Measurements from ENCODE around the gene SFXN1.

The SFXN1 gene

DNA sequence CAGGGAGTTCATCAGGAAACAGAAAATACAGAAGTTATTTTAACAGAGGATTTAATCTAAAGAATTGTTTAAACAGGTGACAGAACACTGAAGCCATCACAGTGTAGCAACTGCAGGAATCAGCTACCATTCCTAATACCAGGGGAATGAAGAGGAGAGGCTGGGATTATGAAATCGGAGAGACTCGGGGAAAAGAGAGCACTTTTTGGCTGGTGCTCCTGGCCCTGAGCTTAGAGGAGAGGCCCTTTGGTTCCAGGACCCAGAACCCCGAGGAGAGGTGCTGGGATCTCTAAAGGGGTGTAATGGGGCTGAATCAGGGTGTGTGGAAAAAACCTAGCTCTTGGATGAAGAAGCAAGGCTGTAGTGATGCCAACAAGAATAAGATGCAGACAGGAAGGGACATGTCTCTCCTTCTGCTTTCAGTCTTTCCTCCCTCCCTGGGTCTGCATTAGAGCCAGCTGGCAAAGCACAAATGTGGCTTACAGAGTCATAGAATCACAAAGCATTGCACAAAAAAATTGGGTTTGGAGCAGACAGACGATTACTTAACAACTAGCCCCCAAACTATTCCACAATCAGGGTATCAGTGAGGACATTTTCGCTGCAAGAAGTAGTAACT, 11.6 kb upstream of the SFXN1 start:
- DNase-seq = no peak

GRCh38 chr5:175467983-175468690, 10.2 kb upstream of the SFXN1 start:
- DNase-seq = no peak

DNA sequence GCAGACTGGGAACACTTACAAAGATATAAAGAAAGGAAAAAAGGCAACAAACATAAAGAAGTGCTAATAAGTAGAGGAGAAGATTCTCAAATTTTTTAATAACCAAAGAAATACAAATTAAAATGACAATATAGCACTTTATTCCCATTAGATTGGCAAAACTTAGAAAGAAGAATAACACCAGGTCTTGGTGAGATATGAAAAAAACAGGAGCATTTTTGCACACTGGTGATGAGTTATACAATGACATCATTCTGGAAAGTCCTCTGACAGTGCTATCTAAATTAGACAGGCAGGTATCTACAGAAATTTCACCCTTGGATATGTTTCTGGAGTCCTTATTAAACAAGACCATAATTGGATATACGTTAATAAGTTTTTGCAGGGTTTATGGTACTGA, 9.5 kb upstream of the SFXN1 start:
- no peak for DNase-seq

DNA sequence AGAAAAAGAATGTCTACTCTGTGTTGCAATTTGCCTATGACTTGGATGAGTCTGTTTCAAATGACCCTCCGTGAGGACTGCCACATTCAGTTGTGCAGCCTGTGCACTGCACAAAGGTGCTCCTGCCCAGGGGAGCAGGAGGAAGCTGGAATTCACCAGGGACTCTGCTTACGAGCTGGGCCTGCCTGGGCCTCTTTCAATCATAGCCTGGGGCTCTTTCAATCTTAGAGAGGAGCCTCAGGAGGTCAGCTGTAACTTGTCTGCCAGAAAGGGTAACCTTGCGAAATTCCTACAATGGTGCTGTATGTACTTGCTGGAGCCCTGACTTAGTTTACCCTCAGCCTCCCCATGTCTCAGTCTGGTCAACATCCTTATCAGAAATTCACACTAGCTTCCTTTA, 8.4 kb upstream of the SFXN1 start:
- no peak for DNase-seq

GRCh38 chr5:175470781-175471180, 7.6 kb upstream of the SFXN1 start:
- DNase-seq = no peak

GRCh38 chr5:175471196-175471595, 7.2 kb upstream of the SFXN1 start:
- no peak for DNase-seq

GRCh38 chr5:175471628-175472027, 6.7 kb upstream of the SFXN1 start:
- no peak for DNase-seq

GRCh38 chr5:175472378-175472777, 6.0 kb upstream of the SFXN1 start:
- DNase-seq = no peak

DNA sequence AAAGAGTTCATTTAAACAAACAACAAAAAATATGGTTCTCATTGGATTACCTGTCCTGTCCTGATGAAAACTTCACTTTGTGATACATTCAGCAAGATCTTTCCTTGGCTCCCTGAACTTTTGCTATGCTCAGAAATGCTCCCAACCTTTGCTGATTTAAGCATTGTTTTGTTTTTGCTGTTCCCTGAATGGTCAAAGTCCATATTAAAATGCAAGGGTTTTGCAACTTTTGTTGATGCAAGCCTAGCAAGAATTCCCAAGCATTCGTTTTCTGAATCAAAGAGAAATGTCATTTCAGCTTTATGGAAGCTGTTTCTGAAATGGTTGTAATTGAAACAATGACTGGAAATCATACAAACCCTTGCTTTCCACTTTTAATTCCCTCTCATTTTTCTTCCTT, 3.1 kb upstream of the SFXN1 start:
- no peak for DNase-seq

GRCh38 chr5:175477440-175477839, 920 bp upstream of the SFXN1 start:
- no peak for DNase-seq

- DNase-seq = no peak
Measured at GRCh38 chr5:175478008-175478383, 364 bp upstream of the SFXN1 start.

GRCh38 chr5:175479125-175479881, 943 bp downstream of the SFXN1 start:
- DNase-seq = no peak

DNA sequence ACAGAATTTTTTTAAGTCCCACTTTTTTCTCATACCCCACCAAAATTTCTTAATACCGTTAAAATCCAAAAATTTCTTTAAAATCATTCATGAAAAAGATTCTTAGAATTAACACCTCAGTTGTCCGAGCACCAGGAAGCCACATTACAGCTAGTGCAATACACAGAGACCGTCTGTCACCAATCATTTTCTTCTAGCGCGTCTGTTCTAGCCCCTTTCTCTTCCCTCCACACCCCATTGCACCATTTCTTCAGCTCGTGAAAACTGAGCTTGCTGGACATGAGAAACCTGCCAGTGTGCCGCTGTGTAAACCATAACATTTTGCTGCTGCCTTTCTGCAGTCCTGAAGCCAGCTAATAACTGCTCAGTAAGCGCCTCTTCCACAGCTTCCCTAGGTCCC, 5.0 kb downstream of the SFXN1 start:
- DNase-seq = no peak

DNA sequence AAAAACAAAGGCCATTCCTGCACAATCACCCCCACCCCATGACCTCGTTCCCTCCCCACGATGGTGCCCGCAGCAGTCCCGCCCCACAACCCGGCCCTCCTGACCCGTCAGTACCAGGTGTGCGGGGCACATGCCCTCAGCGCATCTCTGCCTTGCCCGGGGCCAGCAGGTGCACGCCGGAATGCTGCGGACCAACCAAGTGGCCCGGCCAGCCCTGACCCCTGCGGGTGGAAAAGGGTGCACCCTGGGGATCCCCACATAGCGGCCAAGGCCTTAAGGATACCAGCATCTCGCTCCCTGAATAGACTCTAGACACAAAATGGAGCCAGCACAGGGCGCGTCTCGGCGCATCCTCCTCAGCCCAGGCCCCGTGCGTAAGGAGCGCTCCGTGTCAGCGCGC, 6.0 kb downstream of the SFXN1 start:
- DNase-seq = no peak

DNA sequence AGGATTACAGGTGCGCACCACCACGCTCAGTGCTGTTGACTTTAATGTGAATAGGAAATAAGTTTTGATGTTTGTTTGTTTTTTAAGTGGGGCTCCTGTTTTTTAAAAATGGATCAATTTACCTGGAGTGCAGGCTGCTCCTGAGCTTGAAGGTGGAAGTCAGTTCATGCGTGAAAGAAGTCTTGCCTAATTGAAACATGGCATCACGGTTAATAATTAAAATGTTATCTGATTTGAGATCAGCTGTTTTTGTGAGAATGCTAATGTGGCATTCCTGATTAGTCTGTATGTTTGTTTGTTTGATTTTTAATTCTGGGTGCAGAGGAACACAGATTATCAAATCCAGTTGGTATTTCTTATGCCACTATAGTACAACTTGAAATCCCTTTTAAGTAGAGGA, 6.5 kb downstream of the SFXN1 start:
- DNase-seq = no peak

GRCh38 chr5:175485631-175486030, 7.3 kb downstream of the SFXN1 start:
- no peak for DNase-seq

DNA sequence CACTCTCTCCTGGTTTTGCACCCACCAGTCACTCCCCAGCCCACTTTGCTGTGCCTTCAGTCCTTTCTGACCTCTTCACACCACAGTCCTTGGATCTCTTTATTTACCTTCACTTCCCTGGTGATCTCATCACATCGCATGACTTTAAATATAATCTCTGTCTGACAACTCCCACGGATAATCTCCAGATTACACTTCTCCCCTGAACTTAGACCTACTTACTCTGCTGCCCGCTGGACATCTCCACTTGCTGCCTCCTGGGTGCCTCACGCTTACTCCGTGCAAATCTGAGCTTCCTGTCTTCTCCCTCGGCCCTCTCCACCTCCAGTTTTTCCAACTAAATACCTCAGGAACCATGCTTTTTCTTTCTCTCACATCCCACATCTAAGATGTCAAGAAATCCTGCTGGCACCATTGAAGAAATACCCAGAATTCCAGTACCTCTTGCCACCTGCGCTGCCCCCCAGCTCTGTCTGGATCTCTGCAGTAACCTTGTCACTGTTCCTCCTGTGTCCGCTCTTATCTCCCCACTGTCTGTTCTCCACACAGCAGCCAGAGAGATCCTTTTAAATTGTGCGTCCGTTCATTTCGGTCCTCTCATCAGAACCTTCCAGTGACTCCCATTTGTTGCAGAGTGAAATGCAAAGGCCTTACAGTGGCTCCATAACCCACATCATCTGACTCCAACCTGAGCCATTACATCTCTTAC, 9.3 kb downstream of the SFXN1 start:
- DNase-seq = no peak

DNA sequence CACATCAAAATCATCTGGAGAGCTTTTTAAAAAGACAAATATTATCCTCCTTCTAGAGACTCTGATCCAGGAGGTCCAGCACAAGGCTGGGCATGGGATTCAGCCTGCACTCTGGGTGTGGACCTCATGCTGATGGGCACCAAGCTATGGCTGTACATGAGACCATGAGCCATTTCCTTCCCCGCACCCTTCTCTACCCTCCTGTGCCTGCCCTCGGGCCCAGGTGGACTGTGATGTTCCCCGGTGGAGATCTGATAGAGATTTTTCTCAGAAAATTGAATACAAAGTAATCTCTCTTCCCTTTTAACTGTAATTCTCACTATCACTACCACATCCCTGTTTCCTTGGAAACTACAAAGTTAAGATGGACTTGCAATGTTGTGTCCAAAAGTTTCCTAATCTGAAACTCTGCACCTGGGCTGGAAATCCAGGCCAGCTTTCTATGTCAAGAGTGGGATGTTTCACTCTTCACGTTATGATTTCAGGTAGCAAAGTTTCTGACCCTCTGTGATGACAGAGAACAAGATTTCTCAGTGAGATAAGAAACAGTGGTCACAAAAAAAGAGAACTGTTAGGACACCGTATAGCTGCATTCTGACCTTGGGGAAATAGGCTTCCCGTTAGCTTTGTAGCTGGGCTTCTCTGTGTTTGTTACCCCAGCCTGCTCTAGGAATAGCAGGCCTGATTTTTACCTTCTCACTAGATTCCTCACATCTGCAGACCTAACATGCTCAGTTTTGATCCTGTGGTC, 11.5 kb downstream of the SFXN1 start:
- DNase-seq = no peak

DNA sequence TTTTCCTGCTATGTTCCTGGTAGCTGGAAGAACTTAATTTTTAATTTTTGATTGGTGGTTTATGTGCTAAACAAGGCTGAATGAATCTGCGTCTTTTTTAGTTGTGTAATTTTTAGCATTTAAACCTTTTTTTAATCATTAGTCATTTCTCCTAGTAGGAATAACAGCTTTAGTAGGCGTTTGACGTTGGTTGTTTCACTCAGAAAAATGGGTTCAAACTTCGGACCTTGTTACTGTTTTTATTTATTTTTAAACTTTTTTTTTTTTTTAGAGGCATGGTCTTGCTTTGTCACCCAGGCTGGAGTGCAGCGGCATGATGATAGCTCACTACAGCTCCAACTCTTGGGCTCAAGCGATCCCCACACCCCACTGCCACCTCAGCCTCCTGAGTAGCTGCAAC, 12.9 kb downstream of the SFXN1 start:
- no peak for DNase-seq

DNA sequence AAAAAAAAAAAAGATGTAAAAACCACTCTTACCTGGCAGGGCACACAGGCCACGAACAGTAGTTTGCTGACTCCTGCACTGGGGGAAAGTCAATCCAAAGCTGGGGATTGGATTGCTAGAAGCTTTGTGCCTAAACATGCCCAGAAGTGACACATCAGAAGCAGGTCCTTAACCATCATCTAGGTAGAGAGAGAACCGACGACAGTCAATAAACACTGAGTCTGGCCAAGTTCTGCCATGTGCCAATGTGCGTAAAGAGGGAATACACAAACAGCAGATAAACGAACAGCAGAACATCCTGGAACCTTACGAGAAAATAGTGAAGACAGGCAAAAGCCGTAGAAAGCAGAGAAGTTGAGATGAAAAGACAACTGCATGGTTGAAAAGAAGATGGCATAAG, 14.9 kb downstream of the SFXN1 start:
- no peak for DNase-seq

DNA sequence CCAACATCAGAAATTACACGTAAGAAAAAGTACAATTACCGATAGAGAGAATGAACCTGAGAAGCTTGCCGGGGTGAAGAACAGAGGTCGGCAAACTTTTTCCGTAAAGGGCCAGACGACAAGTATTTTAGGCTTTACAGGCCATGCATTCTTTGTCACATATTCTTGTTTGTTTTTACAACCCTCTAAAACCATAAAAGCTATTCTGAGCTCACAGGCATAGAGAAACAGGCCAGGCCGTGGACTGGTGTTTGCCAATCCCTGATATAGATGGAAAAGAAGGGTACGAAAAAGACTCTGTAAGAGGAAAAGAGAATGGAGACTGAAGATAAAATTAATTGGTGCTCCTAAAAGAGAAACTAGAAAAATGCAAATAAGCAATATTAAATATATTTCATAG, 15.4 kb downstream of the SFXN1 start:
- no peak for DNase-seq

DNA sequence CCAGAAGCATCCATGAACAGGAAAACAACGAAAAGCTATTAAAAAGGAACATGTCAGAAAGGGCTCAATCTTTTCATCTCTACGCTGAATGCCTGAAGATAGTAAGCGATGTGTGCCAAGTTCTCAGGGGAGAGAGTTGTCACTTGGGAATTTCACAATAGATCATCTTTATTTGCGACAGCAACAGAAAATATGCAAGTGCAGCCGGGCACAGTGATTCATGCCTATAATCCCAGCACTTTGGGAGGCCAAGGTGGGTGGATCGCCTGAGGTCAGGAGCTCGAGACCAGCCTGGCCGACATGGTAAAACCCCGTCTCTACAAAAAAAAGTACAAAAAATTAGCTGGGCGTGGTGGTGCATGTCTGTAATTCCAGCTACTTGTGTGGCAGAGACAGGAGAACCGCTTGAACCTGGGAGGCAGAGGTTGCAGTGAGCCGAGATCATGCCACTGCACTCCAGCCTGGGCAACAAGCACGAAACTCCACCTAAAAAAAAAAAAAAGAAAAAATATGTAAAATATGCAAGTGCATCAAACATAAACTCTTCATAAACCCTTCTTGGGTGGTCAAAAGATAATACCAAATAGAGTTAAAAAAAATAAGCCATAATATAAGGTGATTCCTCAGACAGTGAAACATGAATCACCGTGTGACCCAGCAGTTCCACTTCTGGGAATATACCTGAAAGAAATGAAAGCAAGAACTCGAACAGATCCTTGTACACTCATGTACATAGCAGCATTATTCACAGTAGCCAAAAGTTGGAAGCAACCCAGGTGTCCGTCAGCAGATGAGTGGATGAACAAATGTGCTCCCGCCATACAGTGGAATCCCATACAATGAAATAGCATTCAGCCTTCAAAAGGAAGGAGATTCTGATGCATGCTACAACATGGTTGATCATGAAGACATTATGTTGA, 16.2 kb downstream of the SFXN1 start:
- no peak for DNase-seq
